Suprapubic skin (tissue), 4 donors: ENCODE measurements around the gene MRPL14. TPM values are rescaled to one million over a fixed set of nuclear protein-coding genes. Genes with fewer than 3 reads are reported as not detected.

ENCODE experiments used
- DNase-seq, 2 donors: peaks; one replicate each; pipeline ENCODE4 v3.0.0-alpha.2; 2019; ENCODE audit warnings: low spot score in 2 of 2
- H3K27ac ChIP-seq: fragments of 200-600 bp; sonication (generic); one replicate; pipeline ENCODE4 v1.5.1; 2019
- H3K27me3 ChIP-seq: fragments of 200-600 bp; sonication (generic); one replicate; pipeline ENCODE4 v1.5.1; 2019
- H3K36me3 ChIP-seq: fragments of 200-600 bp; sonication (generic); one replicate; pipeline ENCODE4 v1.5.1; 2019
- H3K4me1 ChIP-seq: fragments of 200-600 bp; sonication (generic); one replicate; pipeline ENCODE4 v1.5.1; 2019
- H3K4me3 ChIP-seq: fragments of 200-600 bp; sonication (generic); one replicate; pipeline ENCODE4 v1.5.1; 2019; ENCODE audit warnings: mild to moderate bottlenecking
- H3K9me3 ChIP-seq: fragments of 200-600 bp; sonication (generic); one replicate; pipeline ENCODE4 v1.5.1; 2019
- EP300 ChIP-seq: sonication (generic); formaldehyde crosslinking; IDR thresholded peaks from one replicate; pipeline ENCODE4 v1.6.1; 2017; ENCODE audit warnings: antibody characterized with exemption
- POLR2A ChIP-seq, 2 donors: fragments of 450-650 bp; IDR thresholded peaks; one replicate each; pipeline ENCODE4 v1.6.1; 2017; ENCODE audit warnings: antibody characterized with exemption in 2 of 2, mild to moderate bottlenecking in 2 of 2, moderate library complexity in 2 of 2
- POLR2AphosphoS5 ChIP-seq, 3 donors: sonication (generic); formaldehyde crosslinking; IDR thresholded peaks; one replicate each; pipeline ENCODE4 v1.6.1; 2017; ENCODE audit warnings: antibody characterized with exemption in 3 of 3
- WGBS: methylation state at CpG from one replicate; pipeline ENCODE4 v1.1.5; 2018; 5-methylcytosine and 5-hydroxymethylcytosine counted together
- total RNA-seq, 4 donors: library from RNA; depleted of rRNA; stranded (reverse); fragments of >200 nt; gene quantifications; one replicate each; pipeline ENCODE4 v1.1.0, GENCODE V29; 2016
- TF ChIP-seq, protein P1 (sequence below), 2 donors: fragments of 200-600 bp in 1 of 2; fragments of 450-650 bp in 1 of 2; sonication (generic) in 1 of 2; IDR thresholded peaks; one replicate each; pipeline ENCODE4 v1.5.1; 2016 to 2019; ENCODE audit warnings: antibody characterized with exemption in 2 of 2, mild to moderate bottlenecking in 1 of 2, moderate library complexity in 1 of 2

Gene MRPL14
- total RNA-seq, 4 donors from 2014 or later = 25.1 to 49.8 (median 44.0) TPM

GRCh38 chr6:44161997-44162338 lies 34.7 kb upstream of the MRPL14 start:
- TF ChIP-seq, protein P1, sequence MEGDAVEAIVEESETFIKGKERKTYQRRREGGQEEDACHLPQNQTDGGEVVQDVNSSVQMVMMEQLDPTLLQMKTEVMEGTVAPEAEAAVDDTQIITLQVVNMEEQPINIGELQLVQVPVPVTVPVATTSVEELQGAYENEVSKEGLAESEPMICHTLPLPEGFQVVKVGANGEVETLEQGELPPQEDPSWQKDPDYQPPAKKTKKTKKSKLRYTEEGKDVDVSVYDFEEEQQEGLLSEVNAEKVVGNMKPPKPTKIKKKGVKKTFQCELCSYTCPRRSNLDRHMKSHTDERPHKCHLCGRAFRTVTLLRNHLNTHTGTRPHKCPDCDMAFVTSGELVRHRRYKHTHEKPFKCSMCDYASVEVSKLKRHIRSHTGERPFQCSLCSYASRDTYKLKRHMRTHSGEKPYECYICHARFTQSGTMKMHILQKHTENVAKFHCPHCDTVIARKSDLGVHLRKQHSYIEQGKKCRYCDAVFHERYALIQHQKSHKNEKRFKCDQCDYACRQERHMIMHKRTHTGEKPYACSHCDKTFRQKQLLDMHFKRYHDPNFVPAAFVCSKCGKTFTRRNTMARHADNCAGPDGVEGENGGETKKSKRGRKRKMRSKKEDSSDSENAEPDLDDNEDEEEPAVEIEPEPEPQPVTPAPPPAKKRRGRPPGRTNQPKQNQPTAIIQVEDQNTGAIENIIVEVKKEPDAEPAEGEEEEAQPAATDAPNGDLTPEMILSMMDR (IDR thresholded peaks at IDR 0.05) = no peak
- TF ChIP-seq EP300 (no peak), POLR2AphosphoS5 (IDR thresholded peaks at IDR 0.05) (no peak), POLR2A (IDR thresholded peaks at IDR 0.05) (no peak)
- WGBS = 75% methylated on average over 8 of the region's 8 CpGs

GRCh38 chr6:44158770-44159228 lies 31.5 kb upstream of the MRPL14 start, which contains the start of gene CAPN11:
Gene CAPN11, plus strand, starts transcription at chr6:44158820. Its CDS starts 29 bp downstream, at chr6:44158849.
- H3K9me3 ChIP-seq = no peaks in the 10 kb centered on the region
- TF ChIP-seq EP300 (no peak), POLR2A (IDR thresholded peaks at IDR 0.05) (no peak), POLR2AphosphoS5 (IDR thresholded peaks at IDR 0.05) (no peak)
- TF ChIP-seq, protein P1 (IDR thresholded peaks at IDR 0.05) = no peak
- H3K27me3 ChIP-seq = no peaks in the 10 kb centered on the region
- WGBS = 96% methylated on average over 4 of the region's 5 CpGs
- H3K36me3 ChIP-seq = peaks cover 7% of the 10 kb centered on the region
- no peak within 1 kb of the TSS for H3K4me3 ChIP-seq
- DNase-seq = no peak
- H3K4me1 ChIP-seq = no peaks in the 10 kb centered on the region
- no peak within 1 kb of the TSS for H3K27ac ChIP-seq

More at GRCh38 chr6:44161997-44162338, 34.7 kb upstream of the MRPL14 start:
- H3K27me3 ChIP-seq = no peaks in the 10 kb centered on the region
- no peaks in the 10 kb centered on the region for H3K9me3 ChIP-seq
- no peaks in the 10 kb centered on the region for H3K36me3 ChIP-seq
- no peak for DNase-seq
- H3K27ac ChIP-seq = no peak overlapping the region
- no peak overlapping the region for H3K4me3 ChIP-seq
- H3K4me1 ChIP-seq = no peaks in the 10 kb centered on the region

DNA sequence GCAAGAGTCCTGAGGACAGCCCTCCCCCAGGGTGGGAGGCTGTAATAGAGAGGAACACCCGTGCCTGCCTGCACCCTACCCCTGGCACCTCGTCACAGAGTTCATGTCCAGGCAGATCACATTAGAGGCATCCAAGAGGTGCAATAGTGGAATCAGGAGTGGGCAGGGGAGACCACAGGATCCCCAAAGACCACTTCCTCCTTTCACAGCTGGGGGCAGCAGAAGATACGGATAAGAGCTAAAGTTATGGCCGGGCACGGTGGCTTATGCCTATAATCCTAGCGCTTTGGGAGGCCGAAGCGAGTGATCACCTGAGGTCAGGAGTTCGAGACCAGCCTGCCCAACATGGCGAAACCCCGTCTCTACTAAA lies 29.9 kb upstream of the MRPL14 start:
- 87% methylated on average over 11 of the region's 11 CpGs for WGBS
- Histone ChIP-seq H3K4me3 (no peak overlapping the region), H3K27me3 (no peaks in the 10 kb centered on the region), H3K9me3 (no peaks in the 10 kb centered on the region), H3K36me3 (peaks cover 14% of the 10 kb centered on the region), H3K27ac (no peak overlapping the region), H3K4me1 (no peaks in the 10 kb centered on the region)
- DNase-seq = no peak
- TF ChIP-seq, protein P1 (IDR thresholded peaks at IDR 0.05) = no peak
- TF ChIP-seq EP300 (no peak), POLR2A (IDR thresholded peaks at IDR 0.05) (no peak), POLR2AphosphoS5 (IDR thresholded peaks at IDR 0.05) (no peak)

DNA sequence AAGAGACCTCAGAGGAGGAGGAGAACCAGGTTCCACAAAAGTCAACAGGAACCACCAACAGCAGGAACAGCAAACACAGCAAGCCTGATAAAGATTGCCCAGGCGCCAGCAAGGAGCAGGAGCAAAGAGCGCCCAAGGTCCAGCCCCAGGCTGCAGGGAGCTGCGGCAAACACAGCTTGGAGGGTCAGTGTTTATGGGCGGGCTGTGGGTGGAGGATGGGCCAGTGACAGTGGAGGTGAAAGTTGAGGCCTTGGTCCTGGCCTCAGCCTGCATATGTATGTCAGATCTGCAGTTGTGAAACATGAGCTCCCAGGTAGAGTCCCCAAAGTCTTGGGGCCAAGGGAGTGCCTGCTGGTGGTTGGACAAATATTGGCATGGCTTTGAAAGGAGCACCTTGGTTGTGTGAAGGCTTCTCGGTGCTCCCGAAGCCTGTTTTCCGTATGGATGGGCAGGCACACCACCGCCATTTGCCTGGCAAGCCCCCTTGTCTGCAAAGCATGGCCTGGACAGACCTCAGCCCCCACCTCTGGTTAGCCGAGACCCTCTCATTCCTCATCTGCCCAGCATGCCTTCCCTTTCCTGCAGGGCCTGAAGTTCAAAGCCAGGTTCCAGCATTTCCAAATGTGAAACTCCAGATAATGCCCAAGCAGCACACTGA lies 29.4 kb upstream of the MRPL14 start:
- TF ChIP-seq POLR2A (IDR thresholded peaks at IDR 0.05) = no peak
- no peak for TF ChIP-seq POLR2AphosphoS5 (IDR thresholded peaks at IDR 0.05)
- TF ChIP-seq EP300 = no peak
- TF ChIP-seq, protein P1 (IDR thresholded peaks at IDR 0.05) = no peak
- Histone ChIP-seq H3K27ac (no peak overlapping the region), H3K4me3 (no peak overlapping the region), H3K27me3 (no peaks in the 10 kb centered on the region), H3K36me3 (peaks cover 14% of the 10 kb centered on the region), H3K4me1 (peaks cover 2% of the 10 kb centered on the region), H3K9me3 (no peaks in the 10 kb centered on the region)
- 74% methylated on average over 9 of the region's 9 CpGs for WGBS
- no peak for DNase-seq

- no peak overlapping the region for H3K4me3 ChIP-seq
- DNase-seq = no peak
- 93% methylated on average over 8 of the region's 12 CpGs for WGBS
- H3K4me1 ChIP-seq = peaks cover 4% of the 10 kb centered on the region
- TF ChIP-seq, protein P1 (IDR thresholded peaks at IDR 0.05) = no peak
- TF ChIP-seq POLR2AphosphoS5 (IDR thresholded peaks at IDR 0.05) = no peak
- no peak for TF ChIP-seq POLR2A (IDR thresholded peaks at IDR 0.05)
- TF ChIP-seq EP300 = no peak
- H3K9me3 ChIP-seq = no peaks in the 10 kb centered on the region
- H3K36me3 ChIP-seq = peaks cover 34% of the 10 kb centered on the region
- H3K27ac ChIP-seq = no peak overlapping the region
- no peaks in the 10 kb centered on the region for H3K27me3 ChIP-seq
These were observed 26.8 kb upstream of the MRPL14 start for GRCh38 chr6:44154067-44154466.
